Measurements from ENCODE around the gene STX19.

The STX19 gene

GRCh38 chr3:94026623-94027022, 1.8 kb downstream of the STX19 start:
- no peak for DNase-seq (ENCODE audit: low read depth)

DNA sequence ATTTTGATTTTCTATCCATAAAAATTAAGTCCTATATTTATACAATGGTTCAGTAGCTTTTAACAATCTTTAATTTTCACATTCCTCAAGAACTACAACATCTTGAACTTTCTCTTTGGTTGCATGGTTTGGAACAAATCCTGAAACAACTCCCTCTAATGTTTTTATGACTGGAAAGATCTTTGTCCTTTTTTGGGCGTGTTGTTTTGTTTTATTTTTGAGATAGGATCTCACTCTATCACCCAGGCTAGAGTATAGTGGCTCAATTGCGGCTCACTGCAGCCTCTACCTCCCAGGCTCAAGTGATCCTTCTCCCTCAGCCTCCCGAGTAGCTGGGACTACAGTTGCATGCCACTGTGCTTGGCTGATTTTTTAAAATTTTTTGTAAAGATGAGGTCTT, 4.0 kb downstream of the STX19 start:
- peak; percentile 41 for DNase-seq (ENCODE audit: low read depth)

GRCh38 chr3:94020293-94020692, 8.1 kb downstream of the STX19 start:
- DNase-seq (ENCODE audit: low read depth), result no peak

GRCh38 chr3:94019659-94020058, 8.7 kb downstream of the STX19 start:
- no peak for DNase-seq (ENCODE audit: low read depth)

GRCh38 chr3:94015025-94015424, 13.4 kb downstream of the STX19 start:
- no peak for DNase-seq (ENCODE audit: low read depth)

GRCh38 chr3:94012185-94012584, 16.2 kb downstream of the STX19 start:
- DNase-seq (ENCODE audit: low read depth), result no peak

DNA sequence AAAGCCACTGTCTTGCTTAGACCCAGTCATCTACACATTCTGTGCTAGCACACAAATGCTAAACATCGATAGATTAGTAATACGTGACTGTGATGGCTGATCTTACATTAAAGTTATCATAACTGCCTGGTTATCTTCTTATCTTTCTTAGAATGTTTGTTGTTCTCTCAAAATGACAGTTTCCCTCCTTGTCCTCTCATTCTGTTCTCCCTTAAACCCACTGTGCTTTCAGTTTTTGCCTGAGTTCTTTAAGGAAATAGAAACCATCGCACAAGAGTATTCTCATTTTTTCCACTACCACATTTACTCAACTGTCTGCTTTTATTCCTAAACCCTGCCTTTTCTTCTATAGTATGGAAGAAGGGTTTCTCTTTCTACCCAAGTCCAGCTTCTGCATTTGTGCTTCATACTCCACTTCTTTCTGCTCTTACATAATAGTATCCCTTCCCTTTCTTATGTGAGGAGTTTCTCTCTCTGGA, 17.1 kb downstream of the STX19 start:
- no peak for DNase-seq (ENCODE audit: low read depth)

DNA sequence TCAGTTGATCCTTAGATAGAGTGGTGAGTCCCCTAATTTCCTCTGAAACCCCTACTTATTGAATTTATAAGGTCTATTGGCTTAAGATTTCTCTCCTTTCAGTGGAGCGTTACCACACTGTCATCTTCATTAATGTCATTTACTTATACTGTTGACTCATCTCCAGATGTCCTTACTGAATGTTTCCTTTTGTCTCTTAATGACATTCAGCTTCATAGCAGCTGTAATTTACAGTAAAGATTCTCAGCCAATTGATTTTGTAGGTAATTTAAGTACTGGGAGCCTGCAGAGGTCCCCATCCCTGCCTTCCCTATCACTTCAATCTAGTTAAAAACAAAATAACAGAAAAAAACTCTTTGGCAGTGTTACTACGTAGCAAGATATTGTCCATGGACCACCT, 18.8 kb downstream of the STX19 start:
- no peak for DNase-seq (ENCODE audit: low read depth)

- DNase-seq (ENCODE audit: low read depth), result no peak
These were observed 20.1 kb downstream of the STX19 start for GRCh38 chr3:94008253-94008652.

- peak; percentile 59 for DNase-seq (ENCODE audit: low read depth)
These were observed 24.0 kb downstream of the STX19 start for GRCh38 chr3:94004301-94004910.

DNA sequence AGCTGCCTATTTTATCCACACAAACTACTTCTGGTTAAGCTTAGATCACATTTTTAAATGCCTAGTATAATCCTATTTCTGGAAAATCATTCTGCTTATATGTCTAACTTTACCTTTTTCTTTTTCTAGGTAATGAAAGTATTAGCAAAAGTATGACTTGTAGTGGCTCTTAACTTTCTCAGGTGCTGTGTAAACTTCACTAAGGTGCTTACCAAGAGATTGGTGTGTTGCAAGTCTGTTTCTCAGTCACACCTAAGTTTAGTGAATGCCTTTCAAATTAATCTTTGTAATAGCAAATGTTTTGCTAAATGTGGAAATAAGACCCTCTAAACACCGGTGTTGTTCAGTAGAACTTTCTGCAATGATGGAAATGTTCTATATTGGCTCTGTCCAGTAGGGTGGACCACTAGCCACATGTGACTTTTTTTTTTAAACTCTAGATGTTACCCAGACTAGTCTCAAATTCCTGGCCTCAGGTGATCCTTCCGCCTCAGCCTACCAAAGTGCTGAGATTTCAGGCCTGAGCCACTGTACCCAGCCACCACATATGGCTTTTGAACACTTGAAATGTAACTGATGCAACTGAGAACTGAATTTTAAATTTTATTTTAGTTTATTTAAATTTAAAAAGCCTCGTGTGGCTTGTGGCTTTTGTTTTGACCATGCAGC, 26.4 kb downstream of the STX19 start:
- DNase-seq (ENCODE audit: low read depth), result no peak

- DNase-seq (ENCODE audit: low read depth), result no peak
These were observed 27.2 kb downstream of the STX19 start for GRCh38 chr3:94001191-94001590.

DNA sequence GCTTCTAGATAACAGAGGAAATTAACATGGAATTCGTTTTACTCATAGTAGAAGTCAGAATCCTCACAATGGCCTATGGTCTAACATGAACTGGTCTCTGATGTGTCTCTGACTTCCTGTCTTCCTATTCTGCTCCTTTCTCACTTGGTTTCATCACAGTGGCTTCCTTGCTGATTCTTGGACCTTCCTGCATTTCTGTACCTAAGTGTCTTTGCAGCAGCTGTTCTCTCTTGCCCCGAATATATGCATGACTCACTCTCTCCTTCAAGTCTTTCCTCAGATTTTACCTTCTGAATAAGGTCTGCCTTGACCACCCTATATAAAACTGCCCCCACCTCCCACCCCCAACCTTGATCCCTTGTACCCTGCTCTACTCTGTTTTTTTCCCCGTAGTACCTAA, 34.3 kb downstream of the STX19 start:
- no peak for DNase-seq (ENCODE audit: low read depth)

DNA sequence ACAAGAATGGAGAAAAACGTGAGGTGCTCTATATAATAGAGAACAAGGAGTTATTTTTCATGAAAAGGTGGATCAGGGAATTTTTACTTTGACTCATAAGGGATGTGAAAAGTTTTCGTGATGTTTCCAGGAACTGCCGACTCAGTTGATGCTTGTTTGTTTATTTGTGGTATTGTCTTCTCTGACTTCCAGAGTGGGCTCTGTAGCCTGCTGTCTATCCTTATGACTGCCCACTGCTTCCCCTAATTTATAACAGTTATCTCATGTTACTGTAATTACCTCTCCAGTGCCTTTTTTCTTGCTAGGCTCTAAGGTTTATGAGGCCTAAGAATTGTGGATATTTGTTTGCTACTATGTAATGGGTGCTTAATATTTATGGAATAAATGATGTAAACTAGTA, 36.2 kb downstream of the STX19 start:
- DNase-seq (ENCODE audit: low read depth), result no peak

GRCh38 chr3:93991631-93992030, 36.8 kb downstream of the STX19 start:
- DNase-seq (ENCODE audit: low read depth), result no peak

DNA sequence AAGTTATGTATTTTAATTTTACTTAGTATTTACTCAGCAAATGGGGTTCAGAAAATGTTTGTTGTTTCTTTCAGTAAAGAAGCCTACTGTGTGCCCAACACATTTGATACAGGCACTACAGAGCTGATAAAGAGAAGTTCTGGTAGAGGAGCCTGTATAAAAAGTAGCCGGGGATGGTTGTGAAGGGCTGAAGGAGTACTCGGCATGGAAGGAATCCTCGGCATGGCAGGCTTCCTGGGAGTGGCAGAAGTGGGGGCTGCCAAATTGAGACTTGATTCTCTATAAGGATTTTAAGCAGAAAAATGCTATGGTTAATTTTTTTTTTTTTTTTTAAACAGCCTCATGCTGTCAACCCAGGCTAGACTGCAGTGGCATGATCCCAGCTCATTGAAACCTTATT, 39.2 kb downstream of the STX19 start:
- no peak for DNase-seq (ENCODE audit: low read depth)

GRCh38 chr3:93988764-93989163, 39.6 kb downstream of the STX19 start:
- DNase-seq (ENCODE audit: low read depth), result no peak

- no peak for DNase-seq (ENCODE audit: low read depth)
These were observed 40.1 kb downstream of the STX19 start for GRCh38 chr3:93988283-93988682.

DNA sequence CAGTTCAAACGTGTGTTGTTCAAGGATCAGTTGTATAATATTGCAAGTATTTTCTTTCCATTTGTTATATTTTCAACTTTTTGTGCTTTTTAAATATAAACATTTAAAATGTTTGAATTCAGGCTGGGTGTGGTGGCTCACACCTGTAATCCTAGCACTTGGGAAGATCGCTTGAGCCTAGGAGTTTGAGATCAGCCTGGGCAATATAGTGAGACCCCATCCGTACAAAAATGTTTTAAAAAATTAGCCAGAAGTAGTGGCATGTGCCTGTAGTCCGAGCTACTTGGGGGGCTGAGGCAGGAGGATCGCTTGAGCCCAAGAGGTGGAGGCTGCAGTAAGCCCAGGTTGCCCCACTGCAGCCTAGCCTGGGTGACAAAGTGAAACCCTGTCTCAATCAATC, 43.8 kb downstream of the STX19 start:
- DNase-seq (ENCODE audit: low read depth), result no peak

GRCh38 chr3:93983408-93983807, 45.0 kb downstream of the STX19 start:
- no peak for DNase-seq (ENCODE audit: low read depth)

GRCh38 chr3:93981649-93982048, 46.7 kb downstream of the STX19 start:
- no peak for DNase-seq (ENCODE audit: low read depth)

- peak; percentile 99 for DNase-seq (ENCODE audit: low read depth)
These were observed 48.3 kb downstream of the STX19 start, which contains the start of gene ARL13B for GRCh38 chr3:93979850-93980676. ARL13B (plus strand) TSS chr3:93980155; CDS start chr3:93980424, 269 bp downstream.
